GM12875 (cell line): ENCODE data around the gene POU5F2.

Source experiments
- H3K4me3 ChIP-seq: one replicate; pipeline ENCODE4 v1.5.1; 2011; ENCODE audit warnings: low read depth, low read length, control low read depth
- CTCF ChIP-seq: IDR thresholded peaks from 2 replicates; pipeline ENCODE4 v1.5.1; 2011; ENCODE audit warnings: low read depth, mild to moderate bottlenecking, control low read depth, inconsistent platforms, low read length, moderate library complexity, borderline replicate concordance; ENCODE audit not compliant: insufficient read depth

POU5F2 gene

GRCh38 chr5:93777620-93778019, 36.2 kb upstream of the POU5F2 start:
- TF ChIP-seq CTCF = no peak
- no peak overlapping the region for H3K4me3 ChIP-seq

GRCh38 chr5:93756372-93756771, 15.0 kb upstream of the POU5F2 start:
- H3K4me3 ChIP-seq = no peak overlapping the region
- TF ChIP-seq CTCF = no peak

GRCh38 chr5:93755716-93756115, 14.3 kb upstream of the POU5F2 start:
- no peak for TF ChIP-seq CTCF
- no peak overlapping the region for H3K4me3 ChIP-seq

- TF ChIP-seq CTCF = no peak
- no peak overlapping the region for H3K4me3 ChIP-seq
These were observed 7.5 kb upstream of the POU5F2 start for GRCh38 chr5:93748875-93749397.

DNA sequence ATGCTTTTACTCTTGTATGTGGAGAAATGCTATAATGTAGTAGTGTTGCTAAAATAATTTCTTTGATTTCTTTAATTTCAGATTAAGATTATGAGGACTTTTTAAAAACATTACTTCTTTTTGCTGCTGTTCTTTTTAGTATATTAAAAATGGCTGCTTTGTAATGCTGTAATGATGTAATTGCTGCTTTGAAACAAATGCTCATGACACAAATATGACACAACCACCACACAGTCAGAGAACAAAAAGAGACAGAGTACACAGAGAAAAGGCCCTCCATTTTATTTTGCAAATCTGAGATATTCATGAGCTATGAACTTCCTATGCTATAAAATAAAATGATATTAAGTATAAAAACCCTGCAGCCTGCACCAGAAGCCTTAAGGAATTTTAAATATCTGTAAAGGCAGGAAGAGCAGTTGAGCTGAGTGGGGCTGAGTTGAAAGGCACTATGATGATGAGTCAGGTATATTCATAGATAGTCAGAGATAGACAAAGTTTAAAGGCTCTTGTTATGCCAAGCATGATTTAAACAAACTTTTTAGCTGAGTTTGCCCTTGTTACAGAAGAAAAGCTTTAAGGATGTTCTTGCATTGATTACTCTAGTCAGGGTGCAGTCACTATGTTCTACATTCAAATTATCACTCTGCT, 5.1 kb upstream of the POU5F2 start:
- TF ChIP-seq CTCF = no peak
- no peak overlapping the region for H3K4me3 ChIP-seq

- no peak overlapping the region for H3K4me3 ChIP-seq
- TF ChIP-seq CTCF = no peak
These were observed 5.1 kb downstream of the POU5F2 start for GRCh38 chr5:93736284-93736683.

DNA sequence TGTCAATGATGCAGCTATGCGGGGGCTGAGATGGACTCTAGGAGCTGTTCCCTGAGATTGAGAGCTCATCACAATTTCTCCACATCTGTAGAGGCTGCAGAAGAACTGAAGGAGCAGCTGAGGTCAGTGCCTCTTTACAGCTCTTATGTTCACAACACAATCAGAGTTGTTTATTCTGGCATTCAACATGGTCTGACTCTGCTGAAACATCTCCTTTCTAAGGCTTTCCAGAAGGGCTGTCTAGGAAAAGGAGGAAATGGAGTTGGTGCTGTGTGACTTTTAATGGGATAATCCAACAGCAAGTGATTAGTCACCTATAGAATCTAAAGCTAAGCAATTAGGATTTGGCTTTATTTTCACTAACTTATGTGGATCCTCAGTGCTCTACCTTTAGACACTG, 6.0 kb downstream of the POU5F2 start:
- no peak for TF ChIP-seq CTCF
- no peak overlapping the region for H3K4me3 ChIP-seq
